GM19043 (cell line): ENCODE data around the gene TEX54.
"Not testable (repeated sequence)": the region's sequence is repeated elsewhere in the genome, so short reads cannot be mapped to it uniquely, and the experiment has no call there.

Source experiments
- ATAC-seq: cut with Tn5 transposase; IDR thresholded peaks from one replicate; pipeline ENCODE4 v1.9.1; 2021; ENCODE audit warnings: low read depth; ENCODE audit not compliant: unreplicated experiment

Gene TEX54

GRCh38 chr11:62832336-62833234, at the start of gene TEX54:
TSS of gene TEX54 (minus strand) at chr11:62832841.
- ATAC-seq = peak; percentile 9

- no peak for ATAC-seq
Measured at GRCh38 chr11:62882431-62882749, 49.7 kb upstream of the TEX54 start.

- ATAC-seq = peak; percentile 54
Measured at GRCh38 chr11:62881579-62882430, 49.2 kb upstream of the TEX54 start.

GRCh38 chr11:62880803-62881578, 48.4 kb upstream of the TEX54 start, which contains the start of gene SLC3A2:
TSS of gene SLC3A2 (plus strand) at chr11:62880896. CDS start at chr11:62881024, 128 bp downstream.
- ATAC-seq = peak; percentile 80

GRCh38 chr11:62880231-62880802, 47.7 kb upstream of the TEX54 start:
- peak; percentile 12 for ATAC-seq

- no peak for ATAC-seq
Measured at GRCh38 chr11:62879235-62879978, 46.8 kb upstream of the TEX54 start.

GRCh38 chr11:62876712-62877111, 44.1 kb upstream of the TEX54 start:
- no peak for ATAC-seq

GRCh38 chr11:62875698-62876478, 43.2 kb upstream of the TEX54 start:
- ATAC-seq = no peak

GRCh38 chr11:62874851-62875250, 42.2 kb upstream of the TEX54 start:
- no peak for ATAC-seq

GRCh38 chr11:62865635-62866034, 33.0 kb upstream of the TEX54 start:
- no peak for ATAC-seq

- ATAC-seq = no peak
Measured at GRCh38 chr11:62863687-62864335, 31.2 kb upstream of the TEX54 start.

- ATAC-seq = not testable (repeated sequence)
Measured at GRCh38 chr11:62861564-62862192, 29.0 kb upstream of the TEX54 start.

- no peak for ATAC-seq
Measured at GRCh38 chr11:62860835-62861563, 28.4 kb upstream of the TEX54 start.

- ATAC-seq = not testable (repeated sequence)
Measured at GRCh38 chr11:62859281-62859703, 26.7 kb upstream of the TEX54 start.

GRCh38 chr11:62858201-62858600, 25.6 kb upstream of the TEX54 start:
- ATAC-seq = no peak

- no peak for ATAC-seq
Measured at GRCh38 chr11:62857541-62857982, 24.9 kb upstream of the TEX54 start.

GRCh38 chr11:62856333-62856895, 23.8 kb upstream of the TEX54 start:
- no peak for ATAC-seq
